H1 (cell line): ENCODE results near the gene CABCOCO1. TPM values are rescaled to one million over a fixed set of nuclear protein-coding genes. Genes with fewer than 3 reads are reported as not detected.

Experiments used
- CTCF ChIA-PET: fragments of 300-600 bp; sonication (Branson Sonifier 250); formaldehyde crosslinking; loops from one replicate; lab custom pipeline; 2021; ENCODE audit not compliant: partially characterized antibody; lab: Charles Lee
- POLR2A ChIA-PET: fragments of 300-600 bp; sonication (Branson Sonifier 250); formaldehyde crosslinking; loops from one replicate; lab custom pipeline; 2021; ENCODE audit warnings: inconsistent platforms; ENCODE audit not compliant: partially characterized antibody; lab: Charles Lee
- DNase-seq, 2 experiments: peaks; one replicate each; pipeline versions ENCODE4 v3.0.0 to v3.0.0-alpha.2; 2010 to 2022; ENCODE audit warnings: low spot score in 2 of 2, low read depth in 1 of 2, mixed read lengths in 1 of 2
- FAIRE-seq: peaks from 2 replicates; lab custom pipeline; 2011; peaks lifted over from hg19 to GRCh38; lab: Jason Lieb, UNC
- H2AFZ ChIP-seq: 2 replicates; pipeline ENCODE4 v1.8.1; 2012; ENCODE audit warnings: low read length, inconsistent platforms
- H2AK5ac ChIP-seq: 2 replicates; pipeline ENCODE4 v1.6.1; 2013; ENCODE audit warnings: low read depth, low read length
- H2BK120ac ChIP-seq: replicated peaks from 2 replicates; pipeline ENCODE3; 2013; ENCODE audit warnings: low read depth, low read length, inconsistent platforms
- H2BK12ac ChIP-seq: 2 replicates; pipeline ENCODE4 v1.6.1; 2013; ENCODE audit warnings: low read depth, low read length
- H2BK15ac ChIP-seq: 2 replicates; pipeline ENCODE4 v1.6.1; 2013; ENCODE audit warnings: low read length
- H2BK20ac ChIP-seq: 2 replicates; pipeline ENCODE4 v1.6.1; 2013; ENCODE audit warnings: low read length
- H2BK5ac ChIP-seq: 2 replicates; pipeline ENCODE4 v1.6.1; 2013; ENCODE audit warnings: low read depth, low read length
- H3K14ac ChIP-seq: 2 replicates; pipeline ENCODE4 v1.6.1; 2013; ENCODE audit warnings: inconsistent platforms; ENCODE audit not compliant: insufficient read length
- H3K18ac ChIP-seq: 2 replicates; pipeline ENCODE4 v1.6.1; 2013; ENCODE audit warnings: low read length; ENCODE audit errors: extremely low read depth
- H3K23ac ChIP-seq: 2 replicates; pipeline ENCODE4 v1.6.1; 2013; ENCODE audit warnings: inconsistent platforms; ENCODE audit not compliant: insufficient read length
- H3K23me2 ChIP-seq: 2 replicates; pipeline ENCODE4 v1.6.1; 2013; ENCODE audit warnings: low read depth, low read length
- H3K27ac ChIP-seq: 2 replicates; pipeline ENCODE4 v1.6.1; 2011; ENCODE audit warnings: low read depth, low read length, inconsistent platforms
- H3K27me3 ChIP-seq, 4 experiments: replicated peaks in 1 of 4; 1 replicate in 1 of 4; 2 replicates in 3 of 4; pipeline versions ENCODE4 v1.6.1 to v1.8.1; 2011 to 2013; ENCODE audit warnings: low read length in 3 of 4, mild to moderate bottlenecking in 3 of 4, inconsistent platforms in 2 of 4, mixed read lengths in 2 of 4, moderate library complexity in 1 of 4; ENCODE audit not compliant: control insufficient read depth in 3 of 4, insufficient read depth in 3 of 4; ENCODE audit errors: extremely low read depth in 1 of 4
- H3K36me3 ChIP-seq, 4 experiments: 2 replicates each; pipeline versions ENCODE4 v1.6.1 to v1.8.1; 2011 to 2013; ENCODE audit warnings: mild to moderate bottlenecking in 4 of 4, low read length in 3 of 4, moderate library complexity in 2 of 4, control low read depth in 1 of 4, inconsistent platforms in 1 of 4; ENCODE audit not compliant: insufficient read depth in 4 of 4, control insufficient read depth in 2 of 4
- H3K4ac ChIP-seq: replicated peaks from 2 replicates; pipeline ENCODE3; 2013; ENCODE audit warnings: low read length, low read depth, mixed read lengths, inconsistent platforms; ENCODE audit not compliant: insufficient read length
- H3K4me1 ChIP-seq, 4 experiments: replicated peaks in 1 of 4; 1 replicate in 1 of 4; 2 replicates in 3 of 4; pipeline versions ENCODE4 v1.6.1 to v1.8.1; 2011 to 2013; ENCODE audit warnings: low read length in 3 of 4, inconsistent platforms in 2 of 4, mixed read lengths in 1 of 4; ENCODE audit not compliant: insufficient read depth in 4 of 4, control insufficient read depth in 3 of 4
- H3K4me2 ChIP-seq, 2 experiments: 2 replicates each; pipeline versions ENCODE4 v1.6.1 to v1.8.1; 2011 to 2013; ENCODE audit warnings: low read depth in 2 of 2, low read length in 2 of 2, control low read depth in 1 of 2, inconsistent platforms in 1 of 2, mild to moderate bottlenecking in 1 of 2; ENCODE audit not compliant: insufficient read depth in 1 of 2
- H3K4me3 ChIP-seq, 4 experiments: fragments of 200-600, 300-600 bp in 1 of 4; sonication (generic), shearing (Covaris generic), sonication (Bioruptor Twin) in 1 of 4; 2 replicates each; pipeline versions ENCODE4 v1.5.1 to v1.8.1; 2011 to 2016; ENCODE audit warnings: low read length in 4 of 4, low read depth in 3 of 4, control low read depth in 2 of 4, inconsistent platforms in 2 of 4, mild to moderate bottlenecking in 2 of 4, mixed read lengths in 1 of 4, moderate library complexity in 1 of 4; ENCODE audit not compliant: insufficient read depth in 2 of 4; ENCODE audit errors: extremely low read depth in 1 of 4
- H3K56ac ChIP-seq: replicated peaks from 2 replicates; pipeline ENCODE3; 2013; ENCODE audit warnings: low read depth, mild to moderate bottlenecking, mixed read lengths, low read length, inconsistent platforms; ENCODE audit not compliant: insufficient read length
- H3K79me1 ChIP-seq: 2 replicates; pipeline ENCODE4 v1.6.1; 2013; ENCODE audit warnings: low read depth, low read length, control low read depth
- H3K79me2 ChIP-seq, 2 experiments: 2 replicates each; pipeline versions ENCODE4 v1.6.1 to v1.8.1; 2012 to 2013; ENCODE audit warnings: low read length in 2 of 2, mild to moderate bottlenecking in 2 of 2, inconsistent platforms in 1 of 2; ENCODE audit not compliant: insufficient read depth in 2 of 2, control insufficient read depth in 1 of 2
- H3K9ac ChIP-seq, 4 experiments: replicated peaks in 1 of 4; 1 replicate in 1 of 4; 2 replicates in 3 of 4; pipeline versions ENCODE4 v1.6.1 to v1.8.1; 2011 to 2013; ENCODE audit warnings: low read depth in 3 of 4, low read length in 3 of 4, control low read depth in 2 of 4, mild to moderate bottlenecking in 2 of 4, moderate library complexity in 2 of 4, inconsistent platforms in 1 of 4; ENCODE audit errors: extremely low read depth in 1 of 4
- H3K9me3 ChIP-seq, 2 experiments: 2 replicates each; pipeline versions ENCODE4 v1.6.1 to v1.8.1; 2012 to 2013; ENCODE audit warnings: mild to moderate bottlenecking in 2 of 2, moderate library complexity in 2 of 2, control low read depth in 1 of 2, inconsistent platforms in 1 of 2, low read depth in 1 of 2, low read length in 1 of 2, mixed read lengths in 1 of 2; ENCODE audit not compliant: insufficient read depth in 2 of 2
- H4K20me1 ChIP-seq, 2 experiments: replicated peaks in 1 of 2; 2 replicates each; pipeline versions ENCODE3 to v1.8.1; 2011 to 2013; ENCODE audit warnings: inconsistent platforms in 2 of 2, low read length in 2 of 2, mild to moderate bottlenecking in 1 of 2; ENCODE audit not compliant: insufficient read depth in 2 of 2, control insufficient read depth in 1 of 2
- H4K5ac ChIP-seq: 2 replicates; pipeline ENCODE4 v1.6.1; 2013; ENCODE audit warnings: low read length, low read depth, mixed read lengths, inconsistent platforms; ENCODE audit not compliant: insufficient read length
- H4K8ac ChIP-seq: 2 replicates; pipeline ENCODE4 v1.8.0; 2013; ENCODE audit warnings: mild to moderate bottlenecking, moderate library complexity, low read length, inconsistent platforms; ENCODE audit not compliant: insufficient read depth; ENCODE audit errors: extremely low read depth
- H4K91ac ChIP-seq: replicated peaks from 2 replicates; pipeline ENCODE3; 2013; ENCODE audit warnings: low read length, mixed read lengths, inconsistent platforms; ENCODE audit not compliant: insufficient read length
- BACH1 ChIP-seq: IDR thresholded peaks from 2 replicates; pipeline ENCODE4 v1.6.1; 2012; ENCODE audit warnings: low read length, improper control_type of control experiment
- KDM1A ChIP-seq: fragments of 200-600, 300-600 bp; sonication (generic); IDR thresholded peaks from 2 replicates; pipeline ENCODE4 v1.7.1; 2016; ENCODE audit warnings: mild to moderate bottlenecking, low read length, borderline replicate concordance
- NRF1 ChIP-seq: IDR thresholded peaks from 2 replicates; pipeline ENCODE4 v1.6.1; 2011; ENCODE audit warnings: mild to moderate bottlenecking, low read depth, low read length, improper control_type of control experiment
- RBBP5 ChIP-seq: IDR thresholded peaks from 2 replicates; pipeline ENCODE4 v1.7.1; 2012; ENCODE audit warnings: low read depth, mild to moderate bottlenecking, inconsistent platforms, low read length, moderate library complexity, borderline replicate concordance
- RNF2 ChIP-seq: fragments of 200-900, 300-1000 bp; sonication (generic); IDR thresholded peaks from 2 replicates; pipeline ENCODE4 v1.7.1; 2016; ENCODE audit warnings: borderline replicate concordance, low read depth, mild to moderate bottlenecking, antibody characterized with exemption, low read length; ENCODE audit not compliant: poor library complexity, severe bottlenecking; ENCODE audit errors: missing control alignments
- SRF ChIP-seq: IDR thresholded peaks from 2 replicates; pipeline ENCODE4 v1.6.1; 2011; ENCODE audit warnings: mild to moderate bottlenecking, low read depth, low read length, moderate library complexity
- TBP ChIP-seq: IDR thresholded peaks from 2 replicates; pipeline ENCODE4 v1.6.1; 2011; ENCODE audit warnings: low read depth, low read length, improper control_type of control experiment
- ZNF274 ChIP-seq: IDR thresholded peaks from 2 replicates; pipeline ENCODE4 v1.7.0; 2012; ENCODE audit warnings: low read length, borderline replicate concordance; ENCODE audit errors: extremely low read depth
- WGBS, 2 experiments: shearing (Covaris generic) in 1 of 2; methylation state at CpG; one replicate each; pipeline versions ENCODE4 v1.1.6 to v1.1.7; 2013 to 2015; ENCODE audit warnings: low lambda C conversion rate in 2 of 2, mixed read lengths in 2 of 2, inconsistent platforms in 1 of 2, low coverage in 1 of 2, missing lambda C conversion rate in 1 of 2; ENCODE audit not compliant: insufficient replicate concordance in 2 of 2, insufficient coverage in 1 of 2, insufficient read length in 1 of 2; ENCODE audit errors: extremely low coverage in 1 of 2, missing lambda C conversion rate in 1 of 2; 5-methylcytosine and 5-hydroxymethylcytosine counted together
- polyA plus RNA-seq, 7 experiments: library from polyadenylated mRNA; depleted of rRNA in 3 of 7; stranded (reverse) in 5 of 7; unstranded in 2 of 7; fragments of >200 nt in 5 of 7; fragments of 200-250 nt in 2 of 7; gene quantifications; 1 replicate in 5 of 7; 2 replicates in 1 of 7; 4 replicates in 1 of 7; pipeline versions ENCODE4 v1.2.1 to v1.2.3, GENCODE V29; 2011 to 2013; ENCODE audit warnings: missing spikeins in 2 of 7, mixed read lengths in 2 of 7
- total RNA-seq: library from RNA; stranded (reverse); fragmentation: NEBNext Ultra II Directional; extraction: Animal tissue kit (Norgen Biotek cat#: 25700); gene quantifications from 2 replicates; pipeline ENCODE4 v1.2.1, GENCODE V29; 2021
- TF ChIP-seq, protein P1 (sequence below): IDR thresholded peaks from 2 replicates; pipeline ENCODE4 v1.6.1; 2012; ENCODE audit warnings: inconsistent platforms
- TF ChIP-seq, protein P2 (sequence below): IDR thresholded peaks from 2 replicates; pipeline ENCODE4 v1.6.1; 2012; ENCODE audit warnings: low read length, inconsistent platforms
- TF ChIP-seq, protein P3 (sequence below): IDR thresholded peaks from 2 replicates; pipeline ENCODE4 v1.6.1; 2012; ENCODE audit warnings: inconsistent platforms

The CABCOCO1 gene
- total and polyA plus RNA-seq, 2 of the 8 experiments (the other 6 are each of a cell fraction or from before 2014, with no cell fraction given) = not detected

DNA sequence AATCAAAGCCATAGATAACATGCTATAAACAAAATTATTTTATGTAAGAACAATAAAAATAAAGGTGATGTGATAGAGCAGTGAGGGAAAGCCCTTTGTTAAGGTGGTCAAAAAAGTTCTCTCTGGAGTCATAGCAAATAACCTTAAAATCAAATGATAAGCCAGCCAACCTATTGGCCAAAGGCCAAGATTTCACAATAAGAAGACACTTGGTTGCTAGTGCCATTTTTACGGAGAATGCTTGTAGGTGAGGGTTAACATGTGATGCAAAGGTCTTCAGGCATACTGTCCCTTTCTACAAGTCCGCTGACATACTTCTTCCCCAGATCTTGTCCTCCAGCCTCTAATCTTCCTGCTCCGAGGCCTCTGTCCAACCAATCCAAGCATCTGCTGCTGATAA is 140.5 kb downstream of the CABCOCO1 start:
- no peak overlapping the region for H4K5ac ChIP-seq
- no peak overlapping the region for H4K8ac ChIP-seq
- no peaks in the 10 kb centered on the region for H3K79me2 ChIP-seq
- 92% methylated on average over 3 of the region's 3 CpGs; no CpG with 5 or more reads in 1 of the 2 experiments for WGBS, 2 experiments
- H3K56ac ChIP-seq = no peak overlapping the region
- H2BK120ac ChIP-seq = no peak overlapping the region
- no peak overlapping the region for H2BK20ac ChIP-seq
- no peak overlapping the region for H3K14ac ChIP-seq
- TF ChIP-seq, protein P1, sequence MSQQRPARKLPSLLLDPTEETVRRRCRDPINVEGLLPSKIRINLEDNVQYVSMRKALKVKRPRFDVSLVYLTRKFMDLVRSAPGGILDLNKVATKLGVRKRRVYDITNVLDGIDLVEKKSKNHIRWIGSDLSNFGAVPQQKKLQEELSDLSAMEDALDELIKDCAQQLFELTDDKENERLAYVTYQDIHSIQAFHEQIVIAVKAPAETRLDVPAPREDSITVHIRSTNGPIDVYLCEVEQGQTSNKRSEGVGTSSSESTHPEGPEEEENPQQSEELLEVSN = no peak
- TF ChIP-seq RNF2 = no peak
- no peak for TF ChIP-seq TBP
- no peak for TF ChIP-seq ZNF274
- no peak for TF ChIP-seq NRF1
- TF ChIP-seq, protein P2, sequence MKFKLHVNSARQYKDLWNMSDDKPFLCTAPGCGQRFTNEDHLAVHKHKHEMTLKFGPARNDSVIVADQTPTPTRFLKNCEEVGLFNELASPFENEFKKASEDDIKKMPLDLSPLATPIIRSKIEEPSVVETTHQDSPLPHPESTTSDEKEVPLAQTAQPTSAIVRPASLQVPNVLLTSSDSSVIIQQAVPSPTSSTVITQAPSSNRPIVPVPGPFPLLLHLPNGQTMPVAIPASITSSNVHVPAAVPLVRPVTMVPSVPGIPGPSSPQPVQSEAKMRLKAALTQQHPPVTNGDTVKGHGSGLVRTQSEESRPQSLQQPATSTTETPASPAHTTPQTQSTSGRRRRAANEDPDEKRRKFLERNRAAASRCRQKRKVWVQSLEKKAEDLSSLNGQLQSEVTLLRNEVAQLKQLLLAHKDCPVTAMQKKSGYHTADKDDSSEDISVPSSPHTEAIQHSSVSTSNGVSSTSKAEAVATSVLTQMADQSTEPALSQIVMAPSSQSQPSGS = no peak
- no peak for TF ChIP-seq RBBP5
- TF ChIP-seq, protein P3, sequence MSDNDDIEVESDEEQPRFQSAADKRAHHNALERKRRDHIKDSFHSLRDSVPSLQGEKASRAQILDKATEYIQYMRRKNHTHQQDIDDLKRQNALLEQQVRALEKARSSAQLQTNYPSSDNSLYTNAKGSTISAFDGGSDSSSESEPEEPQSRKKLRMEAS = no peak
- TF ChIP-seq BACH1 = no peak
- no peak for TF ChIP-seq SRF
- no peak for TF ChIP-seq KDM1A
- no peaks in the 10 kb centered on the region for H3K23me2 ChIP-seq
- ChIA-PET POLR2A (no interaction called here), CTCF (interaction anchor here (1.4 kb wide), 1 partner anchor 9 kb away, joined by 5 read pairs; no protein-coding TSS in a partner anchor)
- no peak overlapping the region for H3K9ac ChIP-seq
- no peaks in the 10 kb centered on the region for H3K4me1 ChIP-seq
- no peak overlapping the region for H2AFZ ChIP-seq
- no peak overlapping the region for H3K23ac ChIP-seq
- DNase-seq = no peak
- no peak overlapping the region for H3K4me2 ChIP-seq
- H4K91ac ChIP-seq = no peak overlapping the region
- H2BK5ac ChIP-seq = no peak overlapping the region
- H3K4me3 ChIP-seq = no peak overlapping the region
- H3K18ac ChIP-seq = no peak overlapping the region
- H3K4ac ChIP-seq = no peak overlapping the region
- no peaks in the 10 kb centered on the region for H3K36me3 ChIP-seq
- H4K20me1 ChIP-seq = no peaks in the 10 kb centered on the region
- no peak overlapping the region for H2BK12ac ChIP-seq
- H3K9me3 ChIP-seq = no peaks in the 10 kb centered on the region
- FAIRE-seq = no peak
- H3K27me3 ChIP-seq = peaks cover 0 to 1% (median 0%) of the 10 kb centered on the region in 4 experiments; a peak in 1 of 7 replicates
- no peak overlapping the region for H2AK5ac ChIP-seq
- no peak overlapping the region for H3K27ac ChIP-seq
- no peak overlapping the region for H2BK15ac ChIP-seq
- no peaks in the 10 kb centered on the region for H3K79me1 ChIP-seq
